K562 (cell line): Measurements from ENCODE around the gene WDR27. TPM values are rescaled to one million over a fixed set of nuclear protein-coding genes. Genes with fewer than 3 reads are reported as not detected.

Experiments used
- HMGN3 ChIP-seq: IDR thresholded peaks from 2 replicates; pipeline ENCODE4 v1.6.1; 2011; ENCODE audit warnings: borderline replicate concordance, low read depth, mild to moderate bottlenecking, mixed read lengths, low read length; ENCODE audit not compliant: insufficient read length; ENCODE audit errors: extremely low read depth
- JUN ChIP-seq, 2 experiments: sonication (generic) in 1 of 2; formaldehyde crosslinking in 1 of 2; IDR thresholded peaks; 2 replicates each; pipeline versions ENCODE4 v1.6.1 to v1.8.0; 2012 to 2022; ENCODE audit warnings: borderline replicate concordance in 2 of 2, mild to moderate bottlenecking in 2 of 2, improper control_type of control experiment in 1 of 2, low read depth in 1 of 2, low read length in 1 of 2, missing genetic modification reagents in 1 of 2
- NCOA2 ChIP-seq, 2 experiments: fragments of 450-650 bp; IDR thresholded peaks; 2 replicates each; pipeline ENCODE4 v1.6.1; 2018; ENCODE audit warnings: mild to moderate bottlenecking in 2 of 2, moderate library complexity in 1 of 2; ENCODE audit not compliant: partially characterized antibody in 2 of 2
- NR1H2 ChIP-seq: sonication (generic); formaldehyde crosslinking; IDR thresholded peaks from 2 replicates; pipeline ENCODE4 v1.4.0; 2020; ENCODE audit warnings: mild to moderate bottlenecking, missing genetic modification reagents
- TSHZ1 ChIP-seq: fragments of 250-450 bp; sonication (Bioruptor Pico); IDR thresholded peaks from 2 replicates; pipeline ENCODE4 v1.4.0; 2020; ENCODE audit warnings: mild to moderate bottlenecking, moderate library complexity
- U2AF2 ChIP-seq: fragments of 200-400 bp; formaldehyde crosslinking; optimal IDR thresholded peaks from 2 replicates; pipeline ENCODE3; 2017; ENCODE audit warnings: low read depth, mild to moderate bottlenecking, low read length
- ZNF347 ChIP-seq: fragments of 450-650 bp; formaldehyde crosslinking; IDR thresholded peaks from 2 replicates; pipeline ENCODE4 v1.4.0; 2020; ENCODE audit warnings: low read depth, mild to moderate bottlenecking, moderate library complexity
- polyA plus RNA-seq, 8 experiments: library from polyadenylated mRNA; depleted of rRNA in 4 of 8; stranded (reverse) in 5 of 8; unstranded in 3 of 8; fragments of >200 nt; fragmentation: Nextera tagmentation in 2 of 8; fragmentation: Illumina TruSeq in 1 of 8; extraction: Ambion mirVana in 2 of 8; extraction: Trizol in 1 of 8; gene quantifications; 2 replicates each; pipeline versions ENCODE4 v1.2.1 to v1.2.3, GENCODE V29; 2011 to 2014; ENCODE audit warnings: inconsistent platforms in 1 of 8, missing spikeins in 1 of 8
- total RNA-seq, 7 experiments: library from RNA; depleted of rRNA in 6 of 7; stranded (reverse); fragments of >200 nt in 6 of 7; fragmentation: Illumina TruSeq in 2 of 7; extraction: Trizol in 2 of 7; gene quantifications; 2 replicates each; pipeline versions ENCODE4 v1.2.1 to v1.2.3, GENCODE V29; 2011 to 2021; ENCODE audit warnings: low replicate concordance in 1 of 7

The WDR27 gene
- total and polyA plus RNA-seq, 9 of the 15 experiments (the other 6 are each of a cell fraction or from before 2014, with no cell fraction given), result 4.3 to 77.2 (median 22.7) TPM

- no peak for TF ChIP-seq U2AF2
- TF ChIP-seq HMGN3, result no peak
- TF ChIP-seq NCOA2 (IDR thresholded peaks at IDR 0.05; ENCODE audit: partially characterized antibody in 2 of 2), result no peak
- TF ChIP-seq JUN (IDR thresholded peaks at IDR 0.05; ENCODE audit: borderline replicate concordance, low read depth, low read length), result no peak
- no peak for TF ChIP-seq JUN (CRISPR knock-in tag; IDR thresholded peaks at IDR 0.05; ENCODE audit: borderline replicate concordance)
- no peak for TF ChIP-seq TSHZ1
- TF ChIP-seq NR1H2 (CRISPR knock-in tag), result no peak
- no peak for TF ChIP-seq ZNF347 (CRISPR knock-in tag)
- TF ChIP-seq, all 486 proteins: peak for 0
Measured at GRCh38 chr6:169518451-169518850, 183.4 kb downstream of the WDR27 start (continued).
